ENCODE data around the gene LETM1.

DNA sequence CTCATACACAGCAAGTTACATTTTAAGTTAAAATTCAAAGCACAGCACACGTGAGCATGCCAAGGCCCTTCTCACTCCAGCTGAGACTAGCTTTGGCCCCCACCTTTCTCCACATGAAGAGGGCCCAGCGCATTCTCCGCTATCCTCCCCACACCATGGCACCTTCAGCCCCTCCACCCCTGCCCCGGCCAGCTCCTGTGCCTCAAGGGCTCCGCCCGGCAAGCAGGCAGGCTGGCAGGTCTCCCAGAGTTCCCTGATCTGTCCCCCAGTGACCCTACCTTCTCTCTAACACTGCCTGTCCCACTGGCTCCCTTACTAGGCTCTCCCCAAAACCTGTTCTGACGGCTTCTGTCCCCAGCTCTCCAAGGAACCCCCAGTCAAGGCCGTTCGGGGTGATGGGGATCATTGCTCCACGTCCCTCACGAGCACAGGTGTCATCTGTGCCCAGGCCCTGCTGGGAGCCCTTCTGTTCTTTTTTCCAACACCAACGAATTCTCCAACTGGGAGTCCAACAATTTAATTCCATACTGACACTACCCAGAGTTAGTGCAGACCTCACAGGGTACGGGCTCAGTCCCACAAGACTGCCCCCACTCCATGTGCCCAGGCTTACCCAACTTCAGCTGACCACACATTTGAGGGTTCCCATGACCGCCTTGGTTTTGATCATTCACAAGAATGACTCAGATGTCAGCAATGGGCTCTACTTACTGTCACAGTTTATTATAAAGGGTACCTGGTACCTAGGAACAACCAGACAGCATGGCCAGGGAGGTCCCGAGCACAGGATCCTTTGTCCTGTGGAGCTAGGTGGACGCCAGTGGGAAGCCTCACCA, 4.2 kb downstream of the LETM1 start:
- no peak for TF ChIP-seq JUNB (CRISPR knock-in tag; IDR thresholded peaks at IDR 0.05; ENCODE audit: borderline replicate concordance)
- TF ChIP-seq, protein P1, sequence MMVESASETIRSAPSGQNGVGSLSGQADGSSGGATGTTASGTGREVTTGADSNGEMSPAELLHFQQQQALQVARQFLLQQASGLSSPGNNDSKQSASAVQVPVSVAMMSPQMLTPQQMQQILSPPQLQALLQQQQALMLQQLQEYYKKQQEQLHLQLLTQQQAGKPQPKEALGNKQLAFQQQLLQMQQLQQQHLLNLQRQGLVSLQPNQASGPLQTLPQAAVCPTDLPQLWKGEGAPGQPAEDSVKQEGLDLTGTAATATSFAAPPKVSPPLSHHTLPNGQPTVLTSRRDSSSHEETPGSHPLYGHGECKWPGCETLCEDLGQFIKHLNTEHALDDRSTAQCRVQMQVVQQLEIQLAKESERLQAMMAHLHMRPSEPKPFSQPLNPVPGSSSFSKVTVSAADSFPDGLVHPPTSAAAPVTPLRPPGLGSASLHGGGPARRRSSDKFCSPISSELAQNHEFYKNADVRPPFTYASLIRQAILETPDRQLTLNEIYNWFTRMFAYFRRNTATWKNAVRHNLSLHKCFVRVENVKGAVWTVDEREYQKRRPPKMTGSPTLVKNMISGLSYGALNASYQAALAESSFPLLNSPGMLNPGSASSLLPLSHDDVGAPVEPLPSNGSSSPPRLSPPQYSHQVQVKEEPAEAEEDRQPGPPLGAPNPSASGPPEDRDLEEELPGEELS (CRISPR knock-in tag; IDR thresholded peaks at IDR 0.05), result no peak
- TF ChIP-seq, protein P2, sequence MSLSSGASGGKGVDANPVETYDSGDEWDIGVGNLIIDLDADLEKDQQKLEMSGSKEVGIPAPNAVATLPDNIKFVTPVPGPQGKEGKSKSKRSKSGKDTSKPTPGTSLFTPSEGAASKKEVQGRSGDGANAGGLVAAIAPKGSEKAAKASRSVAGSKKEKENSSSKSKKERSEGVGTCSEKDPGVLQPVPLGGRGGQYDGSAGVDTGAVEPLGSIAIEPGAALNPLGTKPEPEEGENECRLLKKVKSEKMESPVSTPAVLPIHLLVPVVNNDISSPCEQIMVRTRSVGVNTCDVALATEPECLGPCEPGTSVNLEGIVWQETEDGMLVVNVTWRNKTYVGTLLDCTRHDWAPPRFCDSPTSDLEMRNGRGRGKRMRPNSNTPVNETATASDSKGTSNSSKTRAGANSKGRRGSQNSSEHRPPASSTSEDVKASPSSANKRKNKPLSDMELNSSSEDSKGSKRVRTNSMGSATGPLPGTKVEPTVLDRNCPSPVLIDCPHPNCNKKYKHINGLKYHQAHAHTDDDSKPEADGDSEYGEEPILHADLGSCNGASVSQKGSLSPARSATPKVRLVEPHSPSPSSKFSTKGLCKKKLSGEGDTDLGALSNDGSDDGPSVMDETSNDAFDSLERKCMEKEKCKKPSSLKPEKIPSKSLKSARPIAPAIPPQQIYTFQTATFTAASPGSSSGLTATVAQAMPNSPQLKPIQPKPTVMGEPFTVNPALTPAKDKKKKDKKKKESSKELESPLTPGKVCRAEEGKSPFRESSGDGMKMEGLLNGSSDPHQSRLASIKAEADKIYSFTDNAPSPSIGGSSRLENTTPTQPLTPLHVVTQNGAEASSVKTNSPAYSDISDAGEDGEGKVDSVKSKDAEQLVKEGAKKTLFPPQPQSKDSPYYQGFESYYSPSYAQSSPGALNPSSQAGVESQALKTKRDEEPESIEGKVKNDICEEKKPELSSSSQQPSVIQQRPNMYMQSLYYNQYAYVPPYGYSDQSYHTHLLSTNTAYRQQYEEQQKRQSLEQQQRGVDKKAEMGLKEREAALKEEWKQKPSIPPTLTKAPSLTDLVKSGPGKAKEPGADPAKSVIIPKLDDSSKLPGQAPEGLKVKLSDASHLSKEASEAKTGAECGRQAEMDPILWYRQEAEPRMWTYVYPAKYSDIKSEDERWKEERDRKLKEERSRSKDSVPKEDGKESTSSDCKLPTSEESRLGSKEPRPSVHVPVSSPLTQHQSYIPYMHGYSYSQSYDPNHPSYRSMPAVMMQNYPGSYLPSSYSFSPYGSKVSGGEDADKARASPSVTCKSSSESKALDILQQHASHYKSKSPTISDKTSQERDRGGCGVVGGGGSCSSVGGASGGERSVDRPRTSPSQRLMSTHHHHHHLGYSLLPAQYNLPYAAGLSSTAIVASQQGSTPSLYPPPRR (CRISPR knock-in tag; IDR thresholded peaks at IDR 0.05; ENCODE audit: borderline replicate concordance), result no peak
- TF ChIP-seq, protein P3, sequence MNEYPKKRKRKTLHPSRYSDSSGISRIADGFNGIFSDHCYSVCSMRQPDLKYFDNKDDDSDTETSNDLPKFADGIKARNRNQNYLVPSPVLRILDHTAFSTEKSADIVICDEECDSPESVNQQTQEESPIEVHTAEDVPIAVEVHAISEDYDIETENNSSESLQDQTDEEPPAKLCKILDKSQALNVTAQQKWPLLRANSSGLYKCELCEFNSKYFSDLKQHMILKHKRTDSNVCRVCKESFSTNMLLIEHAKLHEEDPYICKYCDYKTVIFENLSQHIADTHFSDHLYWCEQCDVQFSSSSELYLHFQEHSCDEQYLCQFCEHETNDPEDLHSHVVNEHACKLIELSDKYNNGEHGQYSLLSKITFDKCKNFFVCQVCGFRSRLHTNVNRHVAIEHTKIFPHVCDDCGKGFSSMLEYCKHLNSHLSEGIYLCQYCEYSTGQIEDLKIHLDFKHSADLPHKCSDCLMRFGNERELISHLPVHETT (CRISPR knock-in tag; conservative IDR thresholded peaks at IDR 0.05), result no peak
- TF ChIP-seq, protein P4, sequence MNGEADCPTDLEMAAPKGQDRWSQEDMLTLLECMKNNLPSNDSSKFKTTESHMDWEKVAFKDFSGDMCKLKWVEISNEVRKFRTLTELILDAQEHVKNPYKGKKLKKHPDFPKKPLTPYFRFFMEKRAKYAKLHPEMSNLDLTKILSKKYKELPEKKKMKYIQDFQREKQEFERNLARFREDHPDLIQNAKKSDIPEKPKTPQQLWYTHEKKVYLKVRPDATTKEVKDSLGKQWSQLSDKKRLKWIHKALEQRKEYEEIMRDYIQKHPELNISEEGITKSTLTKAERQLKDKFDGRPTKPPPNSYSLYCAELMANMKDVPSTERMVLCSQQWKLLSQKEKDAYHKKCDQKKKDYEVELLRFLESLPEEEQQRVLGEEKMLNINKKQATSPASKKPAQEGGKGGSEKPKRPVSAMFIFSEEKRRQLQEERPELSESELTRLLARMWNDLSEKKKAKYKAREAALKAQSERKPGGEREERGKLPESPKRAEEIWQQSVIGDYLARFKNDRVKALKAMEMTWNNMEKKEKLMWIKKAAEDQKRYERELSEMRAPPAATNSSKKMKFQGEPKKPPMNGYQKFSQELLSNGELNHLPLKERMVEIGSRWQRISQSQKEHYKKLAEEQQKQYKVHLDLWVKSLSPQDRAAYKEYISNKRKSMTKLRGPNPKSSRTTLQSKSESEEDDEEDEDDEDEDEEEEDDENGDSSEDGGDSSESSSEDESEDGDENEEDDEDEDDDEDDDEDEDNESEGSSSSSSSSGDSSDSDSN (CRISPR knock-in tag; IDR thresholded peaks at IDR 0.05), result no peak
- TF ChIP-seq, protein P5, sequence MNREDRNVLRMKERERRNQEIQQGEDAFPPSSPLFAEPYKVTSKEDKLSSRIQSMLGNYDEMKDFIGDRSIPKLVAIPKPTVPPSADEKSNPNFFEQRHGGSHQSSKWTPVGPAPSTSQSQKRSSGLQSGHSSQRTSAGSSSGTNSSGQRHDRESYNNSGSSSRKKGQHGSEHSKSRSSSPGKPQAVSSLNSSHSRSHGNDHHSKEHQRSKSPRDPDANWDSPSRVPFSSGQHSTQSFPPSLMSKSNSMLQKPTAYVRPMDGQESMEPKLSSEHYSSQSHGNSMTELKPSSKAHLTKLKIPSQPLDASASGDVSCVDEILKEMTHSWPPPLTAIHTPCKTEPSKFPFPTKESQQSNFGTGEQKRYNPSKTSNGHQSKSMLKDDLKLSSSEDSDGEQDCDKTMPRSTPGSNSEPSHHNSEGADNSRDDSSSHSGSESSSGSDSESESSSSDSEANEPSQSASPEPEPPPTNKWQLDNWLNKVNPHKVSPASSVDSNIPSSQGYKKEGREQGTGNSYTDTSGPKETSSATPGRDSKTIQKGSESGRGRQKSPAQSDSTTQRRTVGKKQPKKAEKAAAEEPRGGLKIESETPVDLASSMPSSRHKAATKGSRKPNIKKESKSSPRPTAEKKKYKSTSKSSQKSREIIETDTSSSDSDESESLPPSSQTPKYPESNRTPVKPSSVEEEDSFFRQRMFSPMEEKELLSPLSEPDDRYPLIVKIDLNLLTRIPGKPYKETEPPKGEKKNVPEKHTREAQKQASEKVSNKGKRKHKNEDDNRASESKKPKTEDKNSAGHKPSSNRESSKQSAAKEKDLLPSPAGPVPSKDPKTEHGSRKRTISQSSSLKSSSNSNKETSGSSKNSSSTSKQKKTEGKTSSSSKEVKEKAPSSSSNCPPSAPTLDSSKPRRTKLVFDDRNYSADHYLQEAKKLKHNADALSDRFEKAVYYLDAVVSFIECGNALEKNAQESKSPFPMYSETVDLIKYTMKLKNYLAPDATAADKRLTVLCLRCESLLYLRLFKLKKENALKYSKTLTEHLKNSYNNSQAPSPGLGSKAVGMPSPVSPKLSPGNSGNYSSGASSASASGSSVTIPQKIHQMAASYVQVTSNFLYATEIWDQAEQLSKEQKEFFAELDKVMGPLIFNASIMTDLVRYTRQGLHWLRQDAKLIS (CRISPR knock-in tag; IDR thresholded peaks at IDR 0.05), result no peak
- TF ChIP-seq, protein P6, sequence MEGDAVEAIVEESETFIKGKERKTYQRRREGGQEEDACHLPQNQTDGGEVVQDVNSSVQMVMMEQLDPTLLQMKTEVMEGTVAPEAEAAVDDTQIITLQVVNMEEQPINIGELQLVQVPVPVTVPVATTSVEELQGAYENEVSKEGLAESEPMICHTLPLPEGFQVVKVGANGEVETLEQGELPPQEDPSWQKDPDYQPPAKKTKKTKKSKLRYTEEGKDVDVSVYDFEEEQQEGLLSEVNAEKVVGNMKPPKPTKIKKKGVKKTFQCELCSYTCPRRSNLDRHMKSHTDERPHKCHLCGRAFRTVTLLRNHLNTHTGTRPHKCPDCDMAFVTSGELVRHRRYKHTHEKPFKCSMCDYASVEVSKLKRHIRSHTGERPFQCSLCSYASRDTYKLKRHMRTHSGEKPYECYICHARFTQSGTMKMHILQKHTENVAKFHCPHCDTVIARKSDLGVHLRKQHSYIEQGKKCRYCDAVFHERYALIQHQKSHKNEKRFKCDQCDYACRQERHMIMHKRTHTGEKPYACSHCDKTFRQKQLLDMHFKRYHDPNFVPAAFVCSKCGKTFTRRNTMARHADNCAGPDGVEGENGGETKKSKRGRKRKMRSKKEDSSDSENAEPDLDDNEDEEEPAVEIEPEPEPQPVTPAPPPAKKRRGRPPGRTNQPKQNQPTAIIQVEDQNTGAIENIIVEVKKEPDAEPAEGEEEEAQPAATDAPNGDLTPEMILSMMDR (CRISPR knock-in tag; IDR thresholded peaks at IDR 0.05), result no peak
- no peak for TF ChIP-seq TCF7L2 (IDR thresholded peaks at IDR 0.05; ENCODE audit: low read depth, low read length)
